ENCODE measurements around the gene GATAD2B.
"Not testable (repeated sequence)": the region's sequence is repeated elsewhere in the genome, so short reads cannot be mapped to it uniquely, and the experiment has no call there.

GATAD2B gene

DNA sequence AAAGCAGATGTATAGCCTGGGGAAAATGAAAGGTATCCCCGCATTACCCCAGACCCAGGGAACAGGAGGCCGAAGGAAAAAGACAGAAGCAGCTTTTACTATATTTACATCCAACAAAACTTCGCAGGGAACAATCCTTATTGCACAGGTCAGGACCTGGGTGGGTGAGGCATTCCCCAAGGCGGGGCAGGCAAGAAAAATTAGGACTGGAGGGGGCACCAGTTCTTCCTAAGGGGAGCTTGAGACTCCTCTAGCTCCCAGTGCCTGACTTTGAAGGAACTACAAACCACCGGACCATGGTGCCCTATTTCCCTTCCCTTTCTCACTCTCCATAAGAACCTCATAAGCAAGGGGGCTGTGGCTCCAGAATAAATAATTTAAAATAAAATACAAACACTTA is 6.7 kb upstream of the GATAD2B start:
- no peak for DNase-seq

DNA sequence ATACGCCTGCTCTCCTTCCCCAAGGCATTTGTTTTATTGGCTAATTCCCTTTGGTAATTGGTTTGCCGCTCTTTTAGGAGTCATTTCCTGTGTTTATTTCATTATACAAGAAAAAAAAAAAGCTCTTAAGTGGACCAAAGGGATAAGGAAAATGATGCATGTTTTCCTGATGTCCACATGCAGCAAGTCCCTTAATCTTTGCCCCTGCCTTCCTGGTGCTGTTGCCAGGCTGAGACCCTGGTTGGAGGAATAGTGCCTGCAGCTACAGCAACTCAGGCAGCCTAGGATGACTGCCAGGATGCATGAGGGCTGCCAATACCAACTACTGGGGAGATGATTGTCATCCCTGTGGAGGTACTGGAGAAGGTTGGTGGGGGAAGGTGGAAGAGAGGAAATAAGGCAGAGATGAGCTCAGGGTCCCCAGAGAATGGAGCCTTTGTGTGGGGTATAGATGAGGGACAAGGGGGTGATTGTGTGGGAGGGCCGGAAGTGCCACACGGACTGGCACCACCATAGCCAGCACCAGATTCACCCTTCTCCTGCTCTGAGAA is 6.1 kb upstream of the GATAD2B start:
- DNase-seq: no peak

DNA sequence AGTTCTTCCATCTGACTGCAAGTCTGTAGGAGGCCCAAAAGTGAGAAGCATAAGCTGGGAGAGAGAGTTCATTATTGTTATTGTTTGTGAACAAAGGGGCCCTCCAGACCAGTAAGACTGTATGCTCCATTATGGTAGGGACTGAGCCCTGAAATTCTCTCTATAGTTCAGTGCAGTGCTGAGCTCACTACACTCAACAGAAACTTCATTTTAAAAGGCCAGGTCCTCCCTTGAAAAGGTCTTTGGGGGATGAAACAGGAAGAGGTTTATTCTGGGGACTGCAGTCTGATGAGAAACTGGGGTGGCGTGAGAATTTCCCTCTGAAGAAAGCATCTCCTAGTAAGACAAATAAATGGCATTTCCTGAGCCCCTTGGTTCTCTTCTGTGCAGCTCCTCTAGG is 5.5 kb upstream of the GATAD2B start:
- no peak for DNase-seq

GRCh38 chr1:153926405-153926804 is 3.6 kb upstream of the GATAD2B start:
- DNase-seq: no peak

DNA sequence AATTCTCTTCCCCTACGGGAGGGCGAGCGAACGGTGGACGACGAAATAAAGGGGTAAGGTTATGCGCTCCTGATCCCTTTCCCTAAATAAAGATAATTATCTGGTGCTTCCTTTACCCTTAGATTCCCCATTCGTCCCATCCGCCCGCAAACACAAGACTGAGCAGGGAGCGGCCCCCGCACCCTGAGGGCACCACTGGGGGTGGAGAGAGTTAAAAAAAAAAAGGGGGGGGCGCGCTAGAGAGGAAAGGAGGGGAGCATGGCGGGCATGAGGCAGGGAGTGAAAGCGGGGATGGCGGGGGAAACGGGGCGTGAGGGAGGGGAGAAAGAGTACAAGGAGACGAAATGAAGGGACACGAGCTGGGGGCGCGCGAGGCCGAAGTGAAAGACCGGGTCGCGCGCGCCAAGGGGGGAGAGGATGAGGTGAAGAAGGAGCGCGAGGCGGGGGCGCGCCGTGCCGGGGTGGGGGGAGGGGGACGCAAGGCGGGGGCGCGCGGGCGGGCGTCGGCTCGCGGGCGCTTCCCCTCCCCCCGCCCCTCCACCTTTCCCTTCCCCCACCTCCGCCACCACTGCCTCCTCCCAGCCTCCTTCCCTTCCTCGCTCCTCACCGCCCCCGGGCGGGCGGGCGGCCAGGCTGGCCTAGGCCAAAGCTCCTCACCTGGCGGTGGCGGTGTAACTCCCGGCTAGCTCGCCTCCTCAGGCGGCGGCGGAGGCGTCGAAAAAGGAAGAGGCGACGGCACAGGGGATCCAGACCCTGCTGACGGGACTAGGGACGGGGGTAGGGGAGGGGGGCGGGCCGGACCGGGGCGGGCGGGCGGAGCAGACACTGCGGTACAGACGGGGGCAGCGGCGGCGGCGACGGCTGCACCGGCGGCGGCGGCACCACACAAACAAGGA is 448 bp downstream of the GATAD2B start:
- peak; percentile 68 for DNase-seq

GRCh38 chr1:153921803-153922075 is 1.0 kb downstream of the GATAD2B start:
- peak; percentile 24 for DNase-seq

GRCh38 chr1:153921080-153921802 is 1.5 kb downstream of the GATAD2B start:
- DNase-seq: no peak

DNA sequence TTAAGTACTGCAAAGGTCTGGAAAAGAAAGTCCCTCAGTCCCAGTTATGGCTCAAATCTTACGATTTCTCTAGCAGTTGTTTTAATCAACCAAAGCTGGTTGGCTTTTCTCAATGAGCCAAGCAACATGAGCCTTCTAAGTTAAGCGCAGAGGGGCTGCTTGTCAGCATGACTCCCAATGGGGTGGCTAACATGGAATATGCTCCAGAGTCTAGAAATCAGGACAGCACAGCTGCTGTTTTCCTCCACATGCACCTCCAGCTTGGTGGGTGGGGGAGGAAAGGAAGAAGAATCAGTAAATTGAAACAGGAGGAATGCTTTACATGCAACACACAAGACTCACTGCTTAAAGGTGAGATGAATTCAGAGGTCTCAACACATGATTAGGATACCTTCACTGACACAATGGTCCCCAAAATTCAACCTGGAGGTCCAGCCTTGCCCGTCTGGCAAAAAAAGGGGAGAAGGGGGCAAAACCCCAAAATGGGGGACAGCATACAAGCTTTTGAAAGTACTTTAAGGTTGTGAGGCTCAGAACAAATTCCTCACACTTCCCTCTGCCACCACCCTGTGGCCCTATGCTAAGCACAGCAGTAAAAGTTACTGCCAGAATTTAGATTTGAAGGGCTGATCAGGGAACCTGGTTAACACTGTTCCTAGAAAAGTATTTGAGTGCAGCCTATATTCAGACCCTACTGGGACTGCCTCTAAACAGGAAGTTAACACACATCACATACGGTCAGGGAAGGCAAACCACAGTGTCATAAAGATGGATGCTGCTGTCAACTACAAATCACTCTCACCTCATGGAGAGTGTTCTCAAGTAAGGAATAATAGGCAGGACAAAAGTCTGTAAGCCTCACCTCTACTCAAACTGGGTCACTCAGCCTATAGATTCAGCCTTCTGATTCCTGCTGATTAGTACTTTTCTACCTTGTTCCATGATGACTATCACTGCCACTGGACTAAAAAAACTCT is 2.6 kb downstream of the GATAD2B start:
- peak; percentile 5 for DNase-seq

GRCh38 chr1:153916297-153916696 is 6.5 kb downstream of the GATAD2B start:
- DNase-seq: no peak

DNA sequence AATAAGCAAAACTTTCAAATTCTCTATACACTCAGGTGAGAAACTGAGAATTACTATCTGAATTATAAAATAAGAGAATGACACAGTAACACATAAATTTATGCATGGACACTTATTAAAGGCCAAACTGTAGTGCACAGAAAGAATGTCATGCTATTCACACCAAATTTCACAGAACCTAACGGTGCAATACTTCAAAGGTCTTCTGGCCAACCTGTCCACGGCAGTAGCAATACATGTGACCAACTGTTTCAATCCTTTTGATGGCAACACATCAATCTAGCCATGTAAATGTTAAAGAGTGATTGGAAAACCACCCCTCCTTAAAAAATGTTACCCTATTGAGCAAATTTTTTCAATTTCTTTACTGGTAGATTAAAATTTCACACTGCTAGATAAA is 10.4 kb downstream of the GATAD2B start:
- DNase-seq: no peak

DNA sequence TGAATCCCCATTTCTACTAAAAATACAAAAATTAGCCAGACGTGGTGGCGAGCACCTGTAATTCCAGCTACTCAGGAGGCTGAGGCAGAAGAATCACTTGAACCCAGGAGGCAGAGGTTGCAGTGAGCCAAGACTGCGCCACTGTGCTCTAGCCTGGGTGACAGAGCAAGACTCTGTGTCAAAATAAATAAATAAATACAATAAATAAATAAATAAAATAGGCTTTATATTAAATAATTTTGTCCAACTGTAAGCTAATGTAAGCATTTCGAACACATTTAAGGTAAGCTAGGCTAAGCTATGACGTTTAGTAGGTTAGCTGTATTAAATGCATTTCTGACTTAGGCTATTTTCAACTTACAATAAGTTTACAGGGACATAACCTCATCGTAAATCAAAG is 12.2 kb downstream of the GATAD2B start:
- not testable (repeated sequence) for DNase-seq

GRCh38 chr1:153908071-153908470 is 14.7 kb downstream of the GATAD2B start:
- no peak for DNase-seq

GRCh38 chr1:153907134-153907533 is 15.6 kb downstream of the GATAD2B start:
- no peak for DNase-seq

DNA sequence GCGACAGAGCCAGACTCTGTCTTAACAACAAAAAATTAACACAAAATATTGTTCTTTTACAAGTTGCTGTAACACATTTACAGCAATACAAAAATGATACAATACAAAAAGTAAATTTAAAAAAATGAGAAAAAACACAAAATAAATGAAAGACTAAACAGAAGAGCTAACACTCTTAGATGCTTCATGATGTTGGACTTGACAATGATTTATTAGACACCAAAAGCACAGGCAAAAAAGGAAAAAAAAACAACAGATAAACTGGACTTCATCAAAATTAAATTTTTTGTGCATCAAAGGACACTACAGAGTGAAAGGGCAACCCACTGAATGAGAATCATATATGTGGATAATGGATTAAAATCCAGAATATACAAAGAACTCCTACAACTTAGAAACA is 16.4 kb downstream of the GATAD2B start:
- no peak for DNase-seq

GRCh38 chr1:153905908-153906307 is 16.9 kb downstream of the GATAD2B start:
- DNase-seq: not testable (repeated sequence)

DNA sequence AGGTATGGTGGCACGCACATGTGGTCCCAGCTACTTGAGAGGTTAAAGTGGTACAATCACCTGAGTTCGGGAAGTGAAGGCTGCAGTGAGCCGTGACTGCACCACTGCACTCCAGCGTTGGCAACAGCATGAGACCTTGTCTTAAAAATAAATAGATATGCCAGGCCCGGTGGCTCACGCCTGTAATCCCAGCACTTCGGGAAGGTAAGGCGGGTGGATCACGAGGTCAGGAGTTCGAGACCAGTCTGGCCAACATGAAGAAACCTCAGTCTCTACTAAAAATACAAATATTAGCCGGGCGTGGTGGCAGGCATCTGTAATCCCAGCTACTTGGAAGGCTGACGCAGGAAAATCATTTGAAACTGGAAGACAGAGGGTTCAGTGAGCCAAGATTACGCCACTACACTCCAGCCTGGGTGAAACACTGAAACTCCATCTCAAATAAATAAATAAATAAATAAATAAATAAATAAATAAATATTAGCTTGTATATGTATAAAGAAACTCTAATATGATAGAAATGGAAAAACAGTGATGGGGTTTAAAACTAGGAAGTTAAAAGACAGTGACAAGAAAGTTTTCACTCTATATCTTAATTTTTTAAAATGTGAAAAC is 18.8 kb downstream of the GATAD2B start:
- no peak for DNase-seq

DNA sequence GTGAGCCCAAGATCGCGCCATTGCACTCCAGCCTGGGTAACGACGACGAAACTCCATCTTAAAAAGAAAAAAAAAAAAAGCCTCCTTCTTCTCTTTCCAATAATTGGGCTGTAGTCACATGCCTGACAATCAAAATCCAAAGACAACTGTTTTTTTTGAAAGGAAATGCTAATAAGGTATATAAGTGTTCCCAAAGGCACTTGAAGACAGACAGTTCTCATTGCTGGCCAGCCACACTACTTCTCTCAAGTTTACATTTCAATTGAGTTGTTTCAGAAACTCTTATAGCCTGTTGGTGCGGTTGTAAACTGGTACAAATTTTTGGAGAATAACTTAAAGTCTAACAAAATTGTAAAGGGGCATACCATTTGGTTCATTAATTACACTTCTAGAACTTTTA is 23.3 kb downstream of the GATAD2B start:
- no peak for DNase-seq

- not testable (repeated sequence) for DNase-seq
Measured at GRCh38 chr1:153895866-153896265, 26.9 kb downstream of the GATAD2B start.

GRCh38 chr1:153891042-153891441 is 31.7 kb downstream of the GATAD2B start:
- not testable (repeated sequence) for DNase-seq

GRCh38 chr1:153888533-153888932 is 34.2 kb downstream of the GATAD2B start:
- DNase-seq: no peak

DNA sequence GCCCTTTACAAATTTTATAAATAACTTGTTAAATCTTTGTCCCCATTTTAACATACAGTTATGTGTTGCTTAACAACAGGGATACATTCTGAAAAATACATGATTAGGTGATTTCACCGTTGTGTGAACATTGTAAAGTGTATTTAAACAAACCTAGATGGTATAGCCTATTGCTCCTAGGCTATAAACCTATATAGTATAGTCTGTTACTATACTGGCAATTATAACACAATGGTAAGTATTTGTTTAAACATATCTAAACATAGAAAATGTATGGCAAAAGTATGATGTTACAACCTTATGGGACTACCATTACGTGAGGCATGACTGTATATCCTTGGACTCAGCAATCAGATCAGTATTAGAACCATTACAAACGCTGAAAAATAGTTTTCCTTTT is 36.6 kb downstream of the GATAD2B start:
- no peak for DNase-seq

DNA sequence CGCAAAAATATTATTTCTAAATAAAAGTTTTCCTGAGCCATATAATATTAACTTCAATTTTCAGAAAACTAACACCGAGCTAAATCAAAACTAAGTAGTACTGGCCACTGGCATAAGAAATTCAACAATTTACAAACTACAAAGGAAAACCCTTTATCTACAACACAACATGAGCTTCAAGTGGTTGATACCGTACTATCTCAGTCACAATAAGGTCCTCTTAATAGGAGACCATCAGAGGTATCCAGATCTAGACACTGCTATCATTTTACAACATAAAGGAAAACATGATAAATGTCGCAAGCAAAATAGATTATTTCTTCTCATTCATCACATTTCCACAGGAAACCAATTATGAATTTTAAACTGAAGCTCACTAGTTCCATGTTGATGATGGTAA is 39.5 kb downstream of the GATAD2B start:
- no peak for DNase-seq

All from stimulated activated naive CD4-positive, alpha-beta T cell treated with Interleukin-2 at 50 U/mL for 16 hours (primary cell).